ENCODE data around the gene EYS. TPM values are rescaled to one million over a fixed set of nuclear protein-coding genes. Genes with fewer than 3 reads are reported as not detected.
"Not testable (repeated sequence)": the region's sequence is repeated elsewhere in the genome, so short reads cannot be mapped to it uniquely, and the experiment has no call there.

Gene EYS
- total RNA-seq, 6 experiments from 2014 or later = 0.18 TPM; not detected in 5

DNA sequence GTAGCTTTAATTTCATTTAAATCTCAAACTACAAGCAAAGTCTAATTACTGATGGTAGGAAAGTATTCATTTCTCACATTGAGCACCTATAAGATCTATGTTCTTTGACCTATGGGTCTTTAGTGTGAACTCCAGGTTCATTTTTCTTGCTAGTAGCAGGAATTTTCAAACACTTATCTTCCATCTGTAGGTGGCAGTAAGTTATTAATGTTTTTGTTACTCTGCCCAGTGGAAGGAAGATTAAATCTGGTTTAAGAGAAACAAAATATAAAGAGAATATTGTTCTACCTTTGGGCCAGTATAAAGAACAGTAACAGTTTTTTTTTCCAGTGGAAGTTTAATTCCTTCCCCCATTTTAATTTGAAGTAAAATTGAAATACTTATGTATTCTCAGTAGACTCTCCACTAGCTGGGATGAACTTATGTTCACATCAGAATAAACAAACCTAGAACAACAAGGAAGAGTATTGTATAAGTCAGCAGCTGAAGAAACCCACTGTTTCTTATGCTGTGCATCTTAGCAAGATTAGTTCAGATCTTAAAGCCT, 1743.2 kb downstream of the EYS start:
- no peak overlapping the region for H3K27ac Mint-ChIP-seq
- DNase-seq = no peak
- H3K36me3 Mint-ChIP-seq (ENCODE audit: low read depth) = no peaks in the 10 kb centered on the region
- H3K27me3 Mint-ChIP-seq (ENCODE audit: insufficient read depth) = no peaks in the 10 kb centered on the region
- no peaks in the 10 kb centered on the region for H3K9me3 Mint-ChIP-seq
- H3K4me3 Mint-ChIP-seq = no peak overlapping the region
- TF ChIP-seq CTCF (IDR thresholded peaks at IDR 0.05) = no peak
- no peaks in the 10 kb centered on the region for H3K4me1 Mint-ChIP-seq (ENCODE audit: low read depth)

DNA sequence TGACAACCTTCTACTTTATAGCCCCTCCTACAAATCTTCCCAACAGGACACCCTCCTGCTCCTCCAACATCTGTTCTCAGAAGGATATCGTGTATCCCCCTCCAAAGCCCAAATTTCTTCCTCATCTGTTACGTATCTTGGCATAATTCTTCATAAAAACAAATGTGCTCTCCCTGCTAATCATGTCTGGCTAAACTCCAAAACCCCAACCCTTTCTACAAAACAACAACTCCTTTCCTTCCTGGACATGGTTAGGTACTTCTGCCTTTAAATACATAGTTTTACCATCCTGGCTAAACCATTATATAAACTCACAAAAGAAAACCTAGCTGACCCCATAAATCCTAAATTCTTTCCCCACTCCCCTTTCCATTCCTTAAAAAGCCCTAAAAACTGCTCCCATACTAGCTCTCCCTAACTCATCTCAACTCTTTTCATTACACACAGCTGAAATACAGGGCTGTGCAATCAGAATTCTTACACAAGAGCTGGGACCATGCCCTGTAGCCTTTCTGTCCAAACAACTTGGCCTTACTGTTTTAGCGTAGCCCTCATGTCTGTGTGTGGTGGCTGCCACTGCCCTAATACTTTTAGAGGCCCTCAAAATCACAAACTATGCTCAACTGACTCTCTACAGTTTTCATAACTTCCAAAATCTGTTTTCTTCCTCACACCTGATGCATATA, 1753.5 kb downstream of the EYS start:
- not testable (repeated sequence) for H3K27ac Mint-ChIP-seq; H3K9me3 Mint-ChIP-seq; DNase-seq; H3K27me3 Mint-ChIP-seq (ENCODE audit: insufficient read depth); H3K4me3 Mint-ChIP-seq; H3K4me1 Mint-ChIP-seq (ENCODE audit: low read depth); H3K36me3 Mint-ChIP-seq (ENCODE audit: low read depth)

DNA sequence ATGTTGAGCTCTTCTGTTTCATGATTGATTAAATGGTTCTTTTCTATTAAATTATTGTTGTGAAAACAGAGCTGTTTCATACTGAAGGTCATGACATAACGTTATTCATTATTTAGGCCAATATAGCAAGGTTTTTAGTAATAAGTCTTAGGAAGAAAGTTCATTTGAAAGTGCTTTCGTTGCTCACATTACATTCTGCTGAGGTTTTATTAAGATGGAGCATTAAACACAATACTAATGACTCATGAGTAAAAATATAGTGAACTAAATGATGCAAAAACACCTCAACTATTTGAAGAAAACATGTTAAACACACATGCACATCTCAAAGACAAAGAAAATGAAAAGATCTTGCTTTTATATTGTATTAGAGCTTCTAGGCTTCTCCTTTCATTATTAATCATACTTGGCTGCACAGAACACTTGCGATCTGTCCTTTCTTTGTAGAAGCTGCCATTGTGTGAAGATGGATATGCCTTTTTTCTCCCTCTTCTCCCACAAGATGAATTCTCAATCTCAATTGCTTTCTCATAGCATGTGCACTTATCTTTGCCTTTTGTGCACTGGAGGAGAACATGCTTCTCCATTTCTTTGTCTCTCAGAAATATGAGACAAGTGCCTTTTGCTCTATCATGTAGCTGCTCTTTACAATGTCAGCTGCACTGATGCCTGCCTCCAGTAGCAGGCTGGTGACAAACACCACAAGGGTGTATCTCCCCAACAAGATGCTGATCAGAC, 1759.1 kb downstream of the EYS start:
- Mint-ChIP-seq H3K4me1 (ENCODE audit: low read depth) (no peaks in the 10 kb centered on the region), H3K27me3 (ENCODE audit: insufficient read depth) (no peaks in the 10 kb centered on the region; the same call in 1 of the 2 replicates), H3K36me3 (ENCODE audit: low read depth) (no peaks in the 10 kb centered on the region), H3K4me3 (no peak overlapping the region), H3K27ac (no peak overlapping the region), H3K9me3 (no peaks in the 10 kb centered on the region)
- TF ChIP-seq CTCF (IDR thresholded peaks at IDR 0.05) = no peak
- no peak for DNase-seq

- no peak for TF ChIP-seq CTCF (IDR thresholded peaks at IDR 0.05)
- no peak for DNase-seq
- no peaks in the 10 kb centered on the region for H3K4me1 Mint-ChIP-seq (ENCODE audit: low read depth)
- H3K27me3 Mint-ChIP-seq (ENCODE audit: insufficient read depth) = no peaks in the 10 kb centered on the region; the same call in 1 of the 2 replicates
- H3K4me3 Mint-ChIP-seq = no peak overlapping the region
- H3K27ac Mint-ChIP-seq = no peak overlapping the region
- H3K36me3 Mint-ChIP-seq (ENCODE audit: low read depth) = no peaks in the 10 kb centered on the region
- no peaks in the 10 kb centered on the region for H3K9me3 Mint-ChIP-seq
Observed at GRCh38 chr6:63945987-63946386, 1761.0 kb downstream of the EYS start.

GRCh38 chr6:63943826-63944225, 1763.2 kb downstream of the EYS start:
- Mint-ChIP-seq H3K9me3 (no peaks in the 10 kb centered on the region), H3K4me1 (ENCODE audit: low read depth) (no peaks in the 10 kb centered on the region), H3K27me3 (ENCODE audit: insufficient read depth) (no peaks in the 10 kb centered on the region; the same call in 1 of the 2 replicates), H3K4me3 (no peak overlapping the region), H3K36me3 (ENCODE audit: low read depth) (no peaks in the 10 kb centered on the region), H3K27ac (no peak overlapping the region)
- DNase-seq = no peak
- TF ChIP-seq CTCF (IDR thresholded peaks at IDR 0.05) = no peak

Measured in HFFc6 (cell line).